Stimulated activated CD8-positive, alpha-beta memory T cell treated with anti-CD3 and anti-CD28 coated beads, Interleukin-15, amount 100 ng/mL, for 1 hour (primary cell): Measurements from ENCODE around the gene PPFIBP2.

Experiments
- DNase-seq: peaks from one replicate; pipeline ENCODE4 v3.0.0-alpha.2; 2020; ENCODE audit warnings: low read depth

PPFIBP2 gene

GRCh38 chr11:7667460-7667859 is 153.7 kb downstream of the PPFIBP2 start:
- DNase-seq, result no peak

DNA sequence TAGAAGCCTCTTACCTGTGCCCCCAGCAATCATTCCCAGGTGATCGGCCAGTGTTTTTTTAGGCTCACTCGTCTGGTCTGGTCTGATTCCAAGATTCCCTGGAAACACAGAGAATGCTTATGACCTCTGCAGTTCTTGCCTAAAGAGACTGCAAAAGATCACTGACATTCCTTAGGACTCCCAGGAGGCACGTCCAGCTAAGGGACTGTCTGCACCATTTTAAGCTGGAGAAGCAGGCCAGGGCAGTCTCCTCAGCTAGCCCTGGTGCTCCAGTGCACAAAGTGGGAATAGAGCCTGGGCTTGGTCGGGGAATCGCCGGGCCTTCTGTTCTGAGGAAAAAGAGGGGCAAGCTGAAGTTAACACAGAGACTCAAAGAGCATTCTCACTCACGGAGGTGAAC is 154.7 kb downstream of the PPFIBP2 start:
- no peak for DNase-seq

DNA sequence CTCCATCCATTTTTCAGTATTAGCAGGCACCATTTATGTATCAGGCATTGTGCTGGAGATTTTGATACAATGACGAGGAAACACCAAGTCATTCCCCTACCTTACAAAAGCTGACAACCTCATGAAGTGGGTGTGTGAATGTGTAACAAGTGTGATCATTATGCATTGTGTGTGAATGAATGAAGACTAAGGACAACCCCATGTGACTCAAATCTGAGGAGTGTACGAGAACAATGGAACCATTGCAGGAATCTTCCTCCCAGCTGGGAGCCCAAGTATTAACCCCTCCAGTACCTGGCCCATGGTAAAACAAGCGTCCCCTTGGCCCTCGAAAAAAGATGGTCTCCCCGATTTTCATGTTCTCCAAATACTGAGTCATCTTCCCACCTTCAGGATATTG is 155.1 kb downstream of the PPFIBP2 start:
- no peak for DNase-seq

GRCh38 chr11:7670641-7671040 is 156.8 kb downstream of the PPFIBP2 start:
- DNase-seq, result no peak

DNA sequence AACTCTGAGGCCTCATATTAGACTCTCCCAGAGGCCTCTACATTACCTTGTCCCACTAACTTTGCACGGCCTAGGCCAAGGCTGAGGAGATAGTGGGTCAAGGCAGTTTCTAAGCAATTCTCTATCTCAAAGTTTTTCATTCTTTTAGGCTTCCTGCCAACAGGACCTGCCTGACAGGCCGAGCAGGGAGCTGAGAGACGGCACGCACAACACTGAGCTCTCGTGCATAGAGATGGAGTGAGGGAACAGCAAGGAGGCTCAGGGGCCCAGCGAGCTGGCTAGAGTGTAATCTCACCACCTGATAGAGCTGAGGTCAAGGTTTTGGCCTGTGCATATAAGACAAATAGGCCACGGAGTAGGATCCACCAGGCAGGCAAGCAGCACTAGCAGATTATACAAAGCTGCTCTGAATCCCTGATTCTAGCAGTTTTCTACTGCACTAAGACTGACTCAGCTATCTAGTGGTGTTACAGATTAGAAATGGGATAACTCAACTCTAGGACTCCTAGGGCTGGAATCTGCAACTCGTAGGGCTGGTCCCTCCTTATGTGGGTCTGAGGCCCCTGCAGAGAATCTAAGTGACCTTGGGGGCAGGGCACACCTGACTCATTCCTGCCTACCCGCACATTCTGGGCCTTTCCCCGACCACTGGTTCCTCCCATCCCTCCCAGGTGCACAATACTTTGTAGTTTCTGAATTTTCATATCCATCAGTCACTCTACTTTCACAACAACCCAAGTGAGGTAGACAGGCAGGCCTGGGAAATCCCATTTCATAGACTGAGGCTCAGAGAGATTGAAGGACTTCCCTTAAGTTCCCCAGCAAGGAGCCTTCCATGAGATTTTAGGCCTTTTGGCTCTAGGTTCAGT is 157.8 kb downstream of the PPFIBP2 start:
- no peak for DNase-seq

- DNase-seq, result no peak
Measured at GRCh38 chr11:7672276-7672959, 158.6 kb downstream of the PPFIBP2 start.

DNA sequence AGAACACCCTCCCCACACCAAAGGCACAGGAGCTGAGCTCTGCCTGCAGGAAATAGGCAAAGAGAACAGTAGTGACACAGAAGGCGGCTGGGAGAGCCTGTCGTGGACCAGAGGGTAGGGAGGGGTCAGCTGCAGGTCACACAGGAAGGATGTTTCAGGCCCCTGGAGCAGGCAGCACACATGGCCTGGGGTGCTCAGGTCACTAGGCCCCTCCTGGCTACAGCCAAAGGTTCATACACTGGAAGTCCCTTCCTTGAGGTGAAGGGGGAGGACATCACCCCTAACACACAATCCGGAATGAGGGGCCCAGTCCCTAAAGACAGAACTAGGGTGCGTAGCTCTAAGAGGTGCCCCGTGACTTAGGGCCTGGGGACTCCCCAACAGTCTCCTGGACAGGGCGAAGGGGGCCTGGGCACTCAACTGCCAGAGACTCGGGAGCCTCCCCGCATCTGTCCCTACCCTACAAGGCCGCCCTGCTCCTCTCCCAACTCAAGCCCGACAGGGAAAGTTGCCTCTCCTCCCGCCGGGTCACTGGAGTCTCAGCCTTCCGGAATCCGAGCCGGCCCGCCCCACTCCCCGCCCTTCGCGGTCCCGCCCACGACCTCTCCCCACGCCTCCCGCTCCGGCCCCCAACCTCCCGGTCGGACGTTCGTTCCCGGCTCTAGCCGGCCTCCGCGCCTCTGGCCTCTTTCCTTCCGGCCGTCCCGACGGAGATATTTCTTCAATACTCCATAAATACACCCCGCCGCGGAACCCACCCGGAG is 159.3 kb downstream of the PPFIBP2 start, which contains the start of gene CYB5R2:
CYB5R2 (minus strand) TSS at position 541 of the 764 bp plus-strand sequence. CDS start 675 bp downstream, outside the sequence.
- DNase-seq, result no peak

DNA sequence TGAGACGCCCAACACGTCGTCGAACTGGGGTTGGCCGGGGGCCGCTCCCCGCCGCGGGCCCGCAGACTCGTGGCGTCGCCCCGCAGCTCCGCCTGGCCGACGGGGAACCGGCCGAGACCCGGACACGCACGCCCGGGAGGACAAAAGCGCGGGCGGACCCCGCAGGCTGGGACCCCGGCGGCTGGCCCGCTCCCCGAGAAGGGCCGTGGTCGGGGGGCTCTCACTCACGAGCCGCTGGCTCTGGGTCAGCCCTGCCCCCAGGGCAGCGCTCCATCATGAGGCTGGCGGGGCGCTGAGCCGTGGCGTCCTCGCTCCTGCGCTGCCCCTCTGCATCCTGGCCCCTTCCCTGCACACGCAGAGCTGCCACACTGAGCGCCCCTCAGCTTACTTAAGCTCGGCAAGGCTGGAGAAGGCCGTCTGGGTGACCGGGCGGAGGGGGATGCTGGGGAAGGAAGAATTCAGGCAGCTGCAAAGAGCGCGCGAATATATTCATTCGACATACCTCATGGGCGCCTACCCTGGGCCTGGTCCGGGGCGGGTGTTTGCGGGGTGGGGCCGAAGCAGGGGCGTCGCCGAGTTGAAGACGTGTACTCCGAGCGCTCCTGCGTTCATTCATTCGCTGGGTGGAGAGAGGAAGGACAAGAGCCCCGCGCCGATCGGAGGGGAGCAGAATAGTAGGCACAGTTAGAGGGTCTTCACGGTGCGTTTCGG is 160.1 kb downstream of the PPFIBP2 start:
- DNase-seq, result no peak

DNA sequence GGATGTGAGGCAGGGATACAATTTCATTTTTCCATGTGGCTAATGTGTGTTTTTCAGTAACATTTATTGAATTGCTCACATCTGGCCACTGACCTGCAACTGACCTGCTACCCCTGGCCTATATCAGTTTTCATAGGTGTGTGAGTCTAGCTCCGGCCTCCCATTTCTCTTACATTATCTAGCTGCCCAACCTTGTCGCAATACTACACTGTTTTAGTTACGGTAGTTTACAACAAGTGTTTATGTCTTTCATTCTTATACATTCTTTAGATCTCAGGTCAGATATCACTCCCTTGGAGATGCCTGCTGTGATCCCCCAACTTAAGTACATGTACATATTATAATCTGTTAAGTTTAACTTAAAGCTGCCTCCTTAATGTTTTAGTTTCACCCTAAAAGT is 161.8 kb downstream of the PPFIBP2 start:
- no peak for DNase-seq

DNA sequence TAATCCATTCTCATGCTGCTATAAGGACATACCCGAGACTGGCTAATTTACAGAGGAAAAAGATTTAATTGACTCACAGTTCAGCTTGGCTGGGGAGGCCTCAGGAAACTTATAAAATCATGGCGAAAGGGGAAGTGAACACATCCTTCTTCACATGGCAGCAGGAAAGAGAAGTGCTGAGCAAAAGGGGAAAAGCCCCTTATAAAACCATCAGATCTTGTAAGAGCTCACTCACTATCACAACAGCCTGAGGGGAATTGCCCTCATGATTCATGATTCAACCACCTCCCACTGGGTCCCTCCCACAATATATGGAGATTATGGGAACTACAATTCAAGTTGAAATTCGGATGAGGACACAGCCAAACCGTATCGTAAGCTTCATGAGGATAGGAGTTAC is 163.3 kb downstream of the PPFIBP2 start:
- DNase-seq, result no peak

GRCh38 chr11:7677796-7678201 is 164.0 kb downstream of the PPFIBP2 start:
- DNase-seq, result no peak

- no peak for DNase-seq
Measured at GRCh38 chr11:7683571-7683970, 169.8 kb downstream of the PPFIBP2 start.

DNA sequence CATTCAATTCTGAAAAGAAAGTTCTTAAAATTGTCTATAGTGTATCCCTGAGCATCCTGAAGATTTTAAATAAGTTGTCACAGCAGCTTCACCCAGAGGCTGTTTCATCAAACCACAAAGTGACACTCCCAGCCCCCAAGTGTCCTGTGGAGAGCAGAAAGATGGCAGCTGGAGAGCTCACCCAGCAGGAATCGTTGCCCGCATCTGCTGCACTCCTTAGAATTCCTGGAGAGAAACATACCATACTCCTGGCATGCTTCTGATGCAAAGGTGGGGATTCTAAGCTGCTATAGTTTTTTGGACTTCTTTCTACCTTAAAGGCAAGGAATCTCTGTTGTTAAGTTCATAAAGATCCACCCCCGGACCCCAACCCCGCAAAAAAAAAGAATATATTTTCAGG is 173.0 kb downstream of the PPFIBP2 start:
- no peak for DNase-seq

DNA sequence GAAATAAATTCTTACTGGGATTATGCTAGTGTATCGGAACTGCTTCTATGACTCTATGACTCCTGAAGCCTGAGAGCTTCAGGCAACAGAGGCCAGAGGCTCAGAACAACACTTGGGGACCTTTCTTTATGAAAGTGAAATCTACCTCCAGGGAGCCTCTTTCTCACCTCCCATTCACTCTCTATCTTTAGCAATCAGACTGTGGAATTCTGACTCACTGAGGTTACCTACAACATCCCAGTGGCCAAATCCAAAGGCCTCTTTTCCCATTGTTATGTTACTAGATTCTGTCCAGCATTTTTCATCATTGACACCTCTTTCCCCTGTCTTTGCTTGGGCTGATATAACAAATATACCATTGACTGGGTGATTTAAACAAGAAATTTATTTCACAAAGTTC is 173.6 kb downstream of the PPFIBP2 start:
- no peak for DNase-seq

DNA sequence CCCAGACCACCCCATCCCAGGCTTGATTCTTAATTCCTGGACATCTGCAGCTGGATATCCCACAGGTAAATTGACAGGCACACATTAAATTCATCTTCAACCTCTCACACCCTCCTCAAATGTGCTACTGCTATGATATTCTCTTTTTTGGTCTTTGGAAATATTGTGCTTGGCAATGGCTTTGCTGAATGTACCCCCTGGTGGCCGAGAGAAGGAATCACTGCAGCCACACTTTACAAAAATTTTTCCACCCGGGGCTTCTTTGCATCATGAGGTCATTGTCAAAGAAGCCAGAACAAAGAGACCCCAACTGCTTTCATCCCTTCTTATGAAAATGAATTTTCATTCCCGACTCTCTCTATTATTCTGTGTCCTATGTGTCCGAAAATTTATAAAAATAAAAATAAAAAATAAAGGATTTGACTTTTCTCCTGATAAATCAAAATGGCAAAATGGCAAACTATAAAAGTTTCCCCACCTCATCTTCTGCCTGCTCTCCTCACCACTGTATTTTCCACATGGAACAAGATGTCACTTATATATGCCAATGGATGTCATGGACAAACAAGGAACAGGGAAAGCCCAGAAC is 174.5 kb downstream of the PPFIBP2 start:
- no peak for DNase-seq

GRCh38 chr11:7689239-7689638 is 175.4 kb downstream of the PPFIBP2 start:
- no peak for DNase-seq

GRCh38 chr11:7690648-7691047 is 176.8 kb downstream of the PPFIBP2 start:
- DNase-seq, result no peak

DNA sequence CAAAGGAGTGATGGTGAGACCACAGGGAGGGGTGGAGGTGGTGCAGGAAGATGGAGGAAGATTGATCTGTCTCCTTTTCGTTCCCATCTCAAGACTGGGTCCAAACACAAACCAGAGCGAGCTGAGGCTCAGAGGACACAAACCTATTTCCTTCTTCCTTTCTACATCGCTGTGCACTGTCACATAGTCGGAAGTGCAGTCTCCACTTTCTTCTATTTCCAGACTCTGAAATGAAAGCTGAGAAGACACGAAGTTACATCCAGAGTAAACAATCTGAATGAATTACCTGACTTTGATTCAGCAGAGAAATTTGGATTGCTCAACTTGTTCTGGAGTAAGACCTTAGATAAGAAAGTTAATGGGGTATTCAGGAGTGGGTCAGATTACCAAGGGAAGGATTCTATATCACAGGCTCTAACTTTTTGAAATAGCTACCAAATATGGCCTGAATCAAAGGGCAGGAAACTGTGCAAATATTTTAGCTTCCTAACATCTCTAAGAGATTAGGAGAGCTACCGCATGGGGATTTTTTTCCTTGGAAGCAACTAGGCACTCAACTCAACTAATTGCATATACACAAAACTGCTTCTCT is 178.1 kb downstream of the PPFIBP2 start:
- DNase-seq, result no peak

DNA sequence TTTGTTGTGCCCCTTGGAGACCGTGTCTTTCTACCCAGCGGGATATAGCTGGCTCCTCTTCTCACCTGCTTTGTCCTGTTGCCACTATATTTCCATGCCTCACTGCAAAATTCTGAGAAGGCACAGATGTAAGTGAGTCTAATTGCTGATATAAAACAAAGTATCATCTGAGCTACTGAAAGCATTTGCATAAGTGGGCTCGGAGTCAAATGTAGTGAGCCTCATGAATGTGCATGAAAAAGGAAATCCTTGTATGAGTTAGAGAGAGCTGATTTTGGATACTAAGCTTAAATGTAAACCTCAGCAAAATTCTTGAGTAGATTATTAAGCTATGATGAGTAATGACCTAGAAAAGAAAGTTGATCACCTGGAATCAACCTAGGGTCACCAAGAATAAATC is 178.6 kb downstream of the PPFIBP2 start:
- no peak for DNase-seq

DNA sequence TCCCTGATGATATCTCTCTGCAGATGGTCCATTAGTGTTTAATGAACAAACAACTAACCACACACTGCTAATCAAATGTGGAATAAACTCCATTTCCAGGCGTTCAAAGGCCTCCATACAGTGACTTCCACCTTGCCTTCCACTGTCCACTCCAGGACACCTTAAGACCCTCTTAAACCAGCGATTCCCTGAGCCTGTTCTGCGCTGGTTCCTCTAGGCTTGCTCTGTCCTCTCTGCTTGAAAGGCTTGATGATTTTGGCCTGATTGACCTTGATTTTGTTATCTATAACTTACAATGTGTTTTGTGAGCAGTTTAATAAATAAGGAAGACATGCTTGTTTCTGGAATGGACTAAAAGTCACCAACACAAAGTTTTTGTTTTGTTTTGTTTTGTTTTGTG is 180.4 kb downstream of the PPFIBP2 start:
- DNase-seq, result no peak

DNA sequence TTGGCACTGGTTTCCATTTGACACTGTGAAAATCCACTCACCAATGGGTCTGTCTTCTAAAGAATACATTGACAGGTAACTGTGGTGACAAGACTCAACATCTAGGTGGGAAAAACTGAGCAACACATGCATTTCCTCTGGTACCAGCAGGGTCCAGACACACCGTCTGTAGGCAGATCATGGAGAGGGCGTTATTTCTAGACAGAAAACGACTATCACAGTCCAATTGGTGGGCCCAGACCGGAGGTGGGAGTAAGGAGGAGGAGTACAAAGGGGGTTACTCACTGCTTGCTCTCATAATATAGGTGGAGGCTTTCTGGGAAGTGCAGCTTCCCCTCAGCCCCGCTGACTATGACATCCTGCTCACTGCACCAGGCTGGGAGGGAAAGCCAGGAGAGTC is 182.6 kb downstream of the PPFIBP2 start:
- DNase-seq, result no peak
